ENCODE data around the gene ZNF414. TPM values are rescaled to one million over a fixed set of nuclear protein-coding genes. Genes with fewer than 3 reads are reported as not detected.
A peak's percentile ranks its signal among the peaks of the same experiment; 100 is the strongest.

ZNF414 gene
- total and polyA plus RNA-seq, 2 experiments from 2014 or later, result 5.7 to 54.3 TPM

DNA sequence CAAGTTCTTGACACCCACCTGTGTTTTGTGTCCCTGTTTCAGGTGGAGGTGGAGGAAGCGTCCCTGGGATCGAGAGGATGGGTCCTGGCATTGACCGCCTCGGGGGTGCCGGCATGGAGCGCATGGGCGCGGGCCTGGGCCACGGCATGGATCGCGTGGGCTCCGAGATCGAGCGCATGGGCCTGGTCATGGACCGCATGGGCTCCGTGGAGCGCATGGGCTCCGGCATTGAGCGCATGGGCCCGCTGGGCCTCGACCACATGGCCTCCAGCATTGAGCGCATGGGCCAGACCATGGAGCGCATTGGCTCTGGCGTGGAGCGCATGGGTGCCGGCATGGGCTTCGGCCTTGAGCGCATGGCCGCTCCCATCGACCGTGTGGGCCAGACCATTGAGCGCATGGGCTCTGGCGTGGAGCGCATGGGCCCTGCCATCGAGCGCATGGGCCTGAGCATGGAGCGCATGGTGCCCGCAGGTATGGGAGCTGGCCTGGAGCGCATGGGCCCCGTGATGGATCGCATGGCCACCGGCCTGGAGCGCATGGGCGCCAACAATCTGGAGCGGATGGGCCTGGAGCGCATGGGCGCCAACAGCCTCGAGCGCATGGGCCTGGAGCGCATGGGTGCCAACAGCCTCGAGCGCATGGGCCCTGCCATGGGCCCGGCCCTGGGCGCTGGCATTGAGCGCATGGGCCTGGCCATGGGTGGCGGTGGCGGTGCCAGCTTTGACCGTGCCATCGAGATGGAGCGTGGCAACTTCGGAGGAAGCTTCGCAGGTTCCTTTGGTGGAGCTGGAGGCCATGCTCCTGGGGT, 28.2 kb downstream of the ZNF414 start:
- 98% methylated on average over 59 of the region's 62 CpGs for WGBS (ENCODE audit: low lambda C conversion rate, missing lambda C conversion rate)
- H3K36me3 ChIP-seq (replicated peaks; ENCODE audit: insufficient read depth, low read depth), result no peaks in the 10 kb centered on the region

DNA sequence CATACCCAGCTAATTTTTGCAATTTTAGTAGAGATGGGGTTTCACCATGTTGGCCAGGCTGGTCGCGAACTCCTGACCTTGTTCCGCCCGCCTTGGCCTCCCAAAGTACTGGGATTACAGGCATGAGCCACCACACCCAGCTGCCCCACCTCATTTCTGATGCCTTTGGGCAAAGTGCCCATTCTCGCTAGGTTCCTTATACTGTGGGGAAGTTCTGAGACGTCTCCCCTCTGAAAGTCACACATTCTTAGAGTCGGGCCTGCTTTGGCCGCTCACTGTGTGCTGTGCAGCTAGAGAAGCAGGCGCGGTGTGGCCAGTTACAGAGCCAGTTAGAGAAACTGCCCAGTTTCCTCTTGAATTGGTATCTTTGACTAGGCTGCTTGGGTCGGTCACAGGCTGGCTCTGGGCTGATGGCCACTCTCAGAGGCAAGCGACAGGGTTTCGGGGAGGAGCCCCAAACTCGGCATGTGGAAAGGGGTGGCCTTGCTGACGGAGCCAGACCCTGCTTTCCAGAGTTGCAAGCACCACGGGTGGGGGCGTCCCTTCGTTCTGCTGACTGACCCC, 29.6 kb downstream of the ZNF414 start:
- no peak for DNase-seq (ENCODE audit: low spot score)
- no peak for TF ChIP-seq EZH2phosphoT487 (IDR thresholded peaks at IDR 0.05; ENCODE audit: low read depth, severe bottlenecking, unreplicated experiment)
- TF ChIP-seq, protein P1, sequence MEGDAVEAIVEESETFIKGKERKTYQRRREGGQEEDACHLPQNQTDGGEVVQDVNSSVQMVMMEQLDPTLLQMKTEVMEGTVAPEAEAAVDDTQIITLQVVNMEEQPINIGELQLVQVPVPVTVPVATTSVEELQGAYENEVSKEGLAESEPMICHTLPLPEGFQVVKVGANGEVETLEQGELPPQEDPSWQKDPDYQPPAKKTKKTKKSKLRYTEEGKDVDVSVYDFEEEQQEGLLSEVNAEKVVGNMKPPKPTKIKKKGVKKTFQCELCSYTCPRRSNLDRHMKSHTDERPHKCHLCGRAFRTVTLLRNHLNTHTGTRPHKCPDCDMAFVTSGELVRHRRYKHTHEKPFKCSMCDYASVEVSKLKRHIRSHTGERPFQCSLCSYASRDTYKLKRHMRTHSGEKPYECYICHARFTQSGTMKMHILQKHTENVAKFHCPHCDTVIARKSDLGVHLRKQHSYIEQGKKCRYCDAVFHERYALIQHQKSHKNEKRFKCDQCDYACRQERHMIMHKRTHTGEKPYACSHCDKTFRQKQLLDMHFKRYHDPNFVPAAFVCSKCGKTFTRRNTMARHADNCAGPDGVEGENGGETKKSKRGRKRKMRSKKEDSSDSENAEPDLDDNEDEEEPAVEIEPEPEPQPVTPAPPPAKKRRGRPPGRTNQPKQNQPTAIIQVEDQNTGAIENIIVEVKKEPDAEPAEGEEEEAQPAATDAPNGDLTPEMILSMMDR (IDR thresholded peaks at IDR 0.05; ENCODE audit: poor library complexity), result no peak
- TF ChIP-seq EZH2 (IDR thresholded peaks at IDR 0.05; ENCODE audit: borderline replicate concordance), result no peak
- WGBS (ENCODE audit: low lambda C conversion rate, missing lambda C conversion rate), result 92% methylated on average over 18 of the region's 18 CpGs
- peak overlapping the region; percentile 62 for H3K27ac ChIP-seq
- no peaks in the 10 kb centered on the region for H3K27me3 ChIP-seq
- no peak overlapping the region for H3K4me2 ChIP-seq
- H4K20me1 ChIP-seq (ENCODE audit: insufficient read depth, poor library complexity, severe bottlenecking), result peaks cover 56% of the 10 kb centered on the region
- no peaks in the 10 kb centered on the region for H3K4me1 ChIP-seq (ENCODE audit: insufficient read depth)
- H3K4me3 ChIP-seq, result no peak overlapping the region
- H2AFZ ChIP-seq, result no peak overlapping the region
- H3K9me2 ChIP-seq (replicated peaks; ENCODE audit: insufficient read depth), result no peaks in the 10 kb centered on the region
- no peaks in the 10 kb centered on the region for H3K36me3 ChIP-seq (replicated peaks; ENCODE audit: insufficient read depth, low read depth)
- no peaks in the 10 kb centered on the region for H3K9me3 ChIP-seq (ENCODE audit: low read depth)
- peaks cover 46% of the 10 kb centered on the region for H3K79me2 ChIP-seq

More for the DNA sequence above, 28.2 kb downstream of the ZNF414 start:
- Histone ChIP-seq H3K9me2 (replicated peaks; ENCODE audit: insufficient read depth) (no peaks in the 10 kb centered on the region), H4K20me1 (ENCODE audit: insufficient read depth, poor library complexity, severe bottlenecking) (peaks cover 45% of the 10 kb centered on the region), H3K27ac (no peak overlapping the region), H3K4me3 (no peak overlapping the region), H3K4me2 (no peak overlapping the region), H3K9me3 (ENCODE audit: low read depth) (no peaks in the 10 kb centered on the region), H3K4me1 (ENCODE audit: insufficient read depth) (no peaks in the 10 kb centered on the region), H3K79me2 (peaks cover 32% of the 10 kb centered on the region), H2AFZ (no peak overlapping the region), H3K27me3 (no peaks in the 10 kb centered on the region)
- no peak for DNase-seq (ENCODE audit: low spot score)
- TF ChIP-seq, protein P1 (IDR thresholded peaks at IDR 0.05; ENCODE audit: poor library complexity), result no peak
- no peak for TF ChIP-seq EZH2phosphoT487 (IDR thresholded peaks at IDR 0.05; ENCODE audit: low read depth, severe bottlenecking, unreplicated experiment)
- TF ChIP-seq EZH2 (IDR thresholded peaks at IDR 0.05; ENCODE audit: borderline replicate concordance), result no peak

DNA sequence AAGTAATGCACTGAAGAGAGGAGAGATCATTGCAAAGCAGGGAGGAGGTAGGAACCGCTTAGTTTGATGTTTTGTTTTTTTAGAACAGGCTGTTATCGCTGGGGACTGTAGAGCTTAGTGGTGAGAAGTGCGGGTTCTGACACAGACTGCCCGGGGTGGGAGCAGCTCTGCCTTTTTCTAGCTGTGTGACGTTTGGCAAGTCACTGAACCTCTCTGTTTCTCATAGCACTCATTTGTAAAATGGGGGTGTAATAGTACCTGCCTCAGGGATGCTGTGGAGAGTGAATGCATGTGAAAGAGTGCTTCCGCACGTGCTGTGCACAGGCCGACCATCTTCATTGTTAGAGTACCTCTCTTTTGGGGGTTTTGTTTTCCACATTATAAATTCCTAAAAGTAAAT, 30.8 kb downstream of the ZNF414 start:
- H3K4me1 ChIP-seq (ENCODE audit: insufficient read depth), result no peaks in the 10 kb centered on the region
- WGBS (ENCODE audit: low lambda C conversion rate, missing lambda C conversion rate), result 90% methylated on average over 8 of the region's 8 CpGs

More for the DNA sequence above, 30.8 kb downstream of the ZNF414 start:
- TF ChIP-seq EZH2phosphoT487 (IDR thresholded peaks at IDR 0.05; ENCODE audit: low read depth, severe bottlenecking, unreplicated experiment) (no peak), EZH2 (IDR thresholded peaks at IDR 0.05; ENCODE audit: borderline replicate concordance) (no peak)
- TF ChIP-seq, protein P1 (IDR thresholded peaks at IDR 0.05; ENCODE audit: poor library complexity), result no peak
- Histone ChIP-seq H3K27me3 (no peaks in the 10 kb centered on the region), H3K4me3 (no peak overlapping the region), H3K27ac (peak overlapping the region; percentile 62), H3K9me3 (ENCODE audit: low read depth) (no peaks in the 10 kb centered on the region), H3K36me3 (replicated peaks; ENCODE audit: insufficient read depth, low read depth) (no peaks in the 10 kb centered on the region), H3K9me2 (replicated peaks; ENCODE audit: insufficient read depth) (no peaks in the 10 kb centered on the region), H3K4me2 (no peak overlapping the region), H3K79me2 (peaks cover 58% of the 10 kb centered on the region), H2AFZ (no peak overlapping the region), H4K20me1 (ENCODE audit: insufficient read depth, poor library complexity, severe bottlenecking) (peaks cover 62% of the 10 kb centered on the region)
- no peak for DNase-seq (ENCODE audit: low spot score)

Measured in hepatocyte (in vitro differentiated cells).